HCT116 (cell line): ENCODE results near the gene TCTA. TPM values are rescaled to one million over a fixed set of nuclear protein-coding genes. Genes with fewer than 3 reads are reported as not detected.

Source experiments
- ATAC-seq: fragments of 200-7000 bp; cut with Tn5 transposase; 2 replicates; pipeline ENCODE4 v1.9.1; 2020; ENCODE audit warnings: mild to moderate bottlenecking, moderate library complexity
- BruUV-seq: library from RNA; stranded (reverse); fragments of 400-500 nt; replicated peaks from 2 replicates; lab custom pipeline; 2021; lab: Mats Ljungman, UMichigan
- CTCF ChIA-PET: fragments of 300-600 bp; sonication (Branson Sonifier 250); formaldehyde crosslinking; loops from one replicate; lab custom pipeline; 2021; ENCODE audit warnings: antibody characterized with exemption; lab: Charles Lee
- POLR2A ChIA-PET: fragments of 300-600, 350-600 bp; sonication (Branson Sonifier 250); formaldehyde crosslinking; loops from one replicate; lab custom pipeline; 2021; ENCODE audit warnings: antibody characterized with exemption; lab: Charles Lee
- RAD21 ChIA-PET, 2 experiments: fragments of 300-600 bp; sonication (Branson Sonifier 250); formaldehyde crosslinking; loops; one replicate each; lab custom pipeline; 2023; ENCODE audit warnings: low total read pairs in 2 of 2; ENCODE audit not compliant: uncharacterized antibody in 2 of 2, unreplicated experiment in 2 of 2, low non-redundant PET in 1 of 2; lab: Charles Lee
- DNase-seq: peaks from one replicate; pipeline ENCODE4 v3.0.0-alpha.2; 2010; ENCODE audit warnings: low read depth, low spot score
- H2AFZ ChIP-seq: fragments of 200-600 bp; shearing (Covaris generic), sonication (generic); 2 replicates; pipeline ENCODE4 v1.6.1; 2017; ENCODE audit warnings: low read depth, mixed run types, mixed read lengths, antibody characterized with exemption, low read length; ENCODE audit not compliant: poor library complexity, severe bottlenecking
- H3K27ac ChIP-seq: 2 replicates; pipeline ENCODE4 v1.5.1; 2012; ENCODE audit warnings: low read depth, low read length
- H3K27me3 ChIP-seq: fragments of 200-600 bp; sonication (generic); 2 replicates; pipeline ENCODE4 v1.6.1; 2016; ENCODE audit warnings: mixed run types, low read length, mixed read lengths; ENCODE audit not compliant: insufficient read depth
- H3K36me3 ChIP-seq, 2 experiments: fragments of 200-500 bp in 1 of 2; fragments of 200-600 bp in 1 of 2; sonication (Bioruptor generic) in 1 of 2; sonication (generic) in 1 of 2; 2 replicates each; pipeline versions ENCODE4 v1.5.1 to v1.6.1; 2014 to 2016; ENCODE audit warnings: low read length in 2 of 2, inconsistent platforms in 1 of 2, mixed read lengths in 1 of 2, mixed run types in 1 of 2; ENCODE audit not compliant: insufficient read depth in 2 of 2, control insufficient read depth in 1 of 2
- H3K4me1 ChIP-seq, 2 experiments: fragments of 200-600 bp in 1 of 2; sonication (generic) in 1 of 2; 2 replicates each; pipeline versions ENCODE4 v1.5.1 to v1.6.1; 2012 to 2017; ENCODE audit warnings: low read length in 2 of 2, inconsistent platforms in 1 of 2, mild to moderate bottlenecking in 1 of 2, mixed read lengths in 1 of 2, mixed run types in 1 of 2, moderate library complexity in 1 of 2; ENCODE audit not compliant: insufficient read depth in 2 of 2, control insufficient read depth in 1 of 2
- H3K4me2 ChIP-seq: fragments of 200-600 bp; sonication (generic); 2 replicates; pipeline ENCODE4 v1.6.1; 2017; ENCODE audit warnings: mixed run types, low read length, mixed read lengths
- H3K4me3 ChIP-seq, 2 experiments: fragments of 200-600 bp in 1 of 2; sonication (generic) in 1 of 2; replicated peaks in 1 of 2; 2 replicates each; pipeline ENCODE4 v1.5.1; 2011 to 2016; ENCODE audit warnings: low read length in 2 of 2, control low read depth in 1 of 2, low read depth in 1 of 2, mild to moderate bottlenecking in 1 of 2, mixed read lengths in 1 of 2, mixed run types in 1 of 2
- H3K79me2 ChIP-seq: fragments of 200-600 bp; sonication (generic); 2 replicates; pipeline ENCODE4 v1.6.1; 2017; ENCODE audit warnings: mild to moderate bottlenecking, mixed run types, low read length, moderate library complexity, mixed read lengths; ENCODE audit not compliant: insufficient read depth
- H3K9ac ChIP-seq: fragments of 200-600 bp; sonication (generic); 2 replicates; pipeline ENCODE4 v1.6.1; 2016; ENCODE audit warnings: low read length, mixed read lengths
- H3K9me2 ChIP-seq: fragments of 200-600 bp; sonication (generic), shearing (Covaris generic); 2 replicates; pipeline ENCODE4 v1.6.1; 2017; ENCODE audit warnings: mixed run types, mild to moderate bottlenecking, moderate library complexity; ENCODE audit not compliant: insufficient read depth
- H3K9me3 ChIP-seq, 2 experiments: fragments of 200-500 bp in 1 of 2; fragments of 200-600 bp in 1 of 2; sonication (Bioruptor generic) in 1 of 2; sonication (generic) in 1 of 2; 2 replicates each; pipeline ENCODE4 v1.6.1; 2014 to 2017; ENCODE audit warnings: low read length in 2 of 2, mixed read lengths in 2 of 2, inconsistent platforms in 1 of 2, low read depth in 1 of 2, mild to moderate bottlenecking in 1 of 2, mixed run types in 1 of 2, moderate library complexity in 1 of 2; ENCODE audit not compliant: control insufficient read depth in 1 of 2, insufficient read depth in 1 of 2
- H4K20me1 ChIP-seq: fragments of 200-600 bp; sonication (generic), shearing (Covaris generic); 2 replicates; pipeline ENCODE4 v1.6.1; 2017; ENCODE audit warnings: mixed run types, mild to moderate bottlenecking, moderate library complexity; ENCODE audit not compliant: insufficient read depth
- CBX3 ChIP-seq: IDR thresholded peaks from 2 replicates; pipeline ENCODE4 v1.6.1; 2012; ENCODE audit warnings: low read depth
- CEBPB ChIP-seq: IDR thresholded peaks from 2 replicates; pipeline ENCODE4 v1.6.1; 2012; ENCODE audit warnings: low read depth
- ELF1 ChIP-seq: IDR thresholded peaks from 2 replicates; pipeline ENCODE4 v1.6.1; 2012; ENCODE audit warnings: low read depth, borderline replicate concordance
- EZH2 ChIP-seq: fragments of 200-600 bp; sonication (generic); IDR thresholded peaks from 2 replicates; pipeline ENCODE4 v1.6.1; 2017; ENCODE audit warnings: antibody characterized with exemption, mixed run types
- EZH2phosphoT487 ChIP-seq: fragments of 200-600 bp; IDR thresholded peaks from 2 replicates; pipeline ENCODE4 v1.6.1; 2018; ENCODE audit warnings: antibody characterized with exemption, borderline replicate concordance
- FOSL1 ChIP-seq: IDR thresholded peaks from 2 replicates; pipeline ENCODE4 v1.6.1; 2012; ENCODE audit warnings: low read depth
- JUND ChIP-seq: IDR thresholded peaks from 2 replicates; pipeline ENCODE4 v1.6.1; 2012
- POLR2A ChIP-seq: IDR thresholded peaks from 2 replicates; pipeline ENCODE4 v1.7.0; 2011; ENCODE audit warnings: borderline replicate concordance; ENCODE audit not compliant: insufficient read depth, insufficient read length; ENCODE audit errors: extremely low read depth
- SIN3A ChIP-seq: IDR thresholded peaks from 2 replicates; pipeline ENCODE4 v1.6.1; 2012; ENCODE audit warnings: low read depth
- SRF ChIP-seq: IDR thresholded peaks from 2 replicates; pipeline ENCODE4 v1.6.1; 2012; ENCODE audit warnings: low read depth
- ZFX ChIP-seq: fragments of 450-650 bp; IDR thresholded peaks from 2 replicates; pipeline ENCODE4 v1.6.1; 2017
- ZNF274 ChIP-seq: fragments of 200-500 bp; sonication (Bioruptor generic); IDR thresholded peaks from 2 replicates; pipeline ENCODE4 v1.6.1; 2014; ENCODE audit warnings: mild to moderate bottlenecking, low read depth, low read length, inconsistent platforms
- intact Hi-C: fragments of 100-400 bp; cut with micrococcal nuclease; formaldehyde crosslinking; loops from 2 replicates; pipeline ENCODE4 v1.10.0; 2022
- total RNA-seq: library from RNA; stranded (reverse); gene quantifications from one replicate; pipeline ENCODE4 v1.2.1, GENCODE V29; 2021; ENCODE audit not compliant: unreplicated experiment
- TF ChIP-seq, protein P1 (sequence below), 3 experiments: fragments of 200-600 bp in 1 of 3; sonication (generic) in 1 of 3; IDR thresholded peaks in 2 of 3; conservative IDR thresholded peaks in 1 of 3; 2 replicates each; pipeline ENCODE4 v1.5.1; 2012 to 2017; ENCODE audit warnings: low read depth in 2 of 3, low read length in 2 of 3, antibody characterized with exemption in 1 of 3, borderline replicate concordance in 1 of 3, control low read depth in 1 of 3, mild to moderate bottlenecking in 1 of 3, mixed read lengths in 1 of 3, mixed run types in 1 of 3, moderate library complexity in 1 of 3; ENCODE audit not compliant: insufficient read depth in 1 of 3
- TF ChIP-seq, protein P2 (sequence below): IDR thresholded peaks from 2 replicates; pipeline ENCODE4 v1.6.1; 2011; ENCODE audit warnings: mild to moderate bottlenecking, low read length, moderate library complexity; ENCODE audit not compliant: insufficient replicate concordance; ENCODE audit errors: extremely low read depth
- TF ChIP-seq, protein P3 (sequence below): IDR thresholded peaks from 2 replicates; pipeline ENCODE4 v1.6.1; 2012

The TCTA gene
- total RNA-seq, 1 experiment from 2014 or later, result 11.9 TPM

DNA sequence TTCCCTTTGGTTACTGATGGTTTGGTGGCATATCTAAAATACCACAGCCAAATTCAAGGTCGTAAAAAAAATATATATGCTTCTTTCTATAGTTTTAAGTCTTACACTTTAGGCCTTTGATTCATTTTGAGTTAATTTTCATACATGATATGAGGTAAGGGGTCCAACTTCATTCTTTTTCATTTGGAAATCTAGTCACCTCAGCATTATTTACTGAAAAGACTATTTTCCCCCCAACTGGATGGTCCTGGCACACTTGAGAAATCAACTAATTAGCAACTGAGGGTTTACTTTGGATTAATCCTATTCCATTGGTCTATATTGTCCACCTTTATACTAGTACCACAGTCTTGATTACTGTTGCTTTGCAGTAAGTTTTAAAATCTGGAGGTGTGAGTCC, 26.6 kb upstream of the TCTA start (continued):
- TF ChIP-seq POLR2A, result no peak

DNA sequence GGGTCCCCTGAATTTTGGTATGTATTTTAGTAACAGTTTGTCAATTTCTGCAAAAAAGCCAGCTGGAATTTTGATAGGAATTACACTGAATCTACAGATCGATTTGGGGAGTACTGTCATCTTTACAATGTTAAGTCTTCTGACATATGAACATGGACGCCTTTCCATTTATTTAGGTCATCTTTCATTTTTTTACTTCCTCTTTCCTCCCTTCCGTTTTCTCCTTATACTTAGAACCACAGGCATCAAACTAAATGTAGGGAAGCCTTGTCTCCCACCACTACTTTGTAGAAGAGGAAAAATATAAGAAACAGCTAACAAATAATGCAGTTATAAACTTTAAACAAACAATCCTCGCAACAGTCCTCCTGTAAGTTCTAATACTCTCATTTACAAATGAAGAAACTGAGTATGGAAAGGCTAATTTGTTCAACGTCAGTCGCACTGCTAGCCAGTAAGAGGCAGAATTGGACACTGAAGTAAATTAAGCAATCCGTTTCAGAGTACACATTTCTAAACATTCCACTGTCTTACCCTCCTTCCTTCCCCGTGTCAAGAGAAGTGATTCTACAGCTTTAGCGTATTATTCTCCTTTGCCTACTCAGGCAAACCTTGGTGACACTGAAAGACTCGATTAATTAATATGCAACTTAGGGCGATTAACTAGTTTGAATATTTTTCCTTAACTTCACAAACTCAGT, 26.0 kb upstream of the TCTA start:
- ChIA-PET RAD21 (no interaction called here), CTCF (no interaction called here), POLR2A (no interaction called here)
- Histone ChIP-seq H2AFZ (no peak overlapping the region), H3K27me3 (no peaks in the 10 kb centered on the region), H3K4me2 (no peak overlapping the region), H3K9me2 (no peaks in the 10 kb centered on the region), H3K36me3 (no peaks in the 10 kb centered on the region; a peak in 1 of 4 replicates), H4K20me1 (peaks cover 29% of the 10 kb centered on the region; the same call in 1 of the 2 replicates), H3K4me3 (no peak overlapping the region), H3K79me2 (peaks cover 99% of the 10 kb centered on the region), H3K27ac (no peak overlapping the region), H3K4me1 (peaks cover 0 to 12% of the 10 kb centered on the region in 2 experiments; a peak in 1 of 4 replicates), H3K9me3 (no peaks in the 10 kb centered on the region), H3K9ac (no peak overlapping the region)
- TF ChIP-seq, protein P1, sequence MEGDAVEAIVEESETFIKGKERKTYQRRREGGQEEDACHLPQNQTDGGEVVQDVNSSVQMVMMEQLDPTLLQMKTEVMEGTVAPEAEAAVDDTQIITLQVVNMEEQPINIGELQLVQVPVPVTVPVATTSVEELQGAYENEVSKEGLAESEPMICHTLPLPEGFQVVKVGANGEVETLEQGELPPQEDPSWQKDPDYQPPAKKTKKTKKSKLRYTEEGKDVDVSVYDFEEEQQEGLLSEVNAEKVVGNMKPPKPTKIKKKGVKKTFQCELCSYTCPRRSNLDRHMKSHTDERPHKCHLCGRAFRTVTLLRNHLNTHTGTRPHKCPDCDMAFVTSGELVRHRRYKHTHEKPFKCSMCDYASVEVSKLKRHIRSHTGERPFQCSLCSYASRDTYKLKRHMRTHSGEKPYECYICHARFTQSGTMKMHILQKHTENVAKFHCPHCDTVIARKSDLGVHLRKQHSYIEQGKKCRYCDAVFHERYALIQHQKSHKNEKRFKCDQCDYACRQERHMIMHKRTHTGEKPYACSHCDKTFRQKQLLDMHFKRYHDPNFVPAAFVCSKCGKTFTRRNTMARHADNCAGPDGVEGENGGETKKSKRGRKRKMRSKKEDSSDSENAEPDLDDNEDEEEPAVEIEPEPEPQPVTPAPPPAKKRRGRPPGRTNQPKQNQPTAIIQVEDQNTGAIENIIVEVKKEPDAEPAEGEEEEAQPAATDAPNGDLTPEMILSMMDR (IDR thresholded peaks at IDR 0.05 in 2 of 3, conservative IDR thresholded peaks at IDR 0.05 in 1 of 3; ENCODE audit: borderline replicate concordance in 1 of 3, insufficient read depth in 1 of 3, low read depth in 2 of 3, low read length in 2 of 3), result no peak
- TF ChIP-seq, protein P2, sequence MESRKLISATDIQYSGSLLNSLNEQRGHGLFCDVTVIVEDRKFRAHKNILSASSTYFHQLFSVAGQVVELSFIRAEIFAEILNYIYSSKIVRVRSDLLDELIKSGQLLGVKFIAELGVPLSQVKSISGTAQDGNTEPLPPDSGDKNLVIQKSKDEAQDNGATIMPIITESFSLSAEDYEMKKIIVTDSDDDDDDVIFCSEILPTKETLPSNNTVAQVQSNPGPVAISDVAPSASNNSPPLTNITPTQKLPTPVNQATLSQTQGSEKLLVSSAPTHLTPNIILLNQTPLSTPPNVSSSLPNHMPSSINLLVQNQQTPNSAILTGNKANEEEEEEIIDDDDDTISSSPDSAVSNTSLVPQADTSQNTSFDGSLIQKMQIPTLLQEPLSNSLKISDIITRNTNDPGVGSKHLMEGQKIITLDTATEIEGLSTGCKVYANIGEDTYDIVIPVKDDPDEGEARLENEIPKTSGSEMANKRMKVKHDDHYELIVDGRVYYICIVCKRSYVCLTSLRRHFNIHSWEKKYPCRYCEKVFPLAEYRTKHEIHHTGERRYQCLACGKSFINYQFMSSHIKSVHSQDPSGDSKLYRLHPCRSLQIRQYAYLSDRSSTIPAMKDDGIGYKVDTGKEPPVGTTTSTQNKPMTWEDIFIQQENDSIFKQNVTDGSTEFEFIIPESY, result no peak
- TF ChIP-seq EZH2phosphoT487 (no peak), JUND (no peak), POLR2A (no peak), SIN3A (no peak), EZH2 (no peak), SRF (no peak), ELF1 (no peak), ZFX (no peak), CBX3 (no peak), FOSL1 (no peak), CEBPB (no peak), ZNF274 (no peak)
- TF ChIP-seq, protein P3, sequence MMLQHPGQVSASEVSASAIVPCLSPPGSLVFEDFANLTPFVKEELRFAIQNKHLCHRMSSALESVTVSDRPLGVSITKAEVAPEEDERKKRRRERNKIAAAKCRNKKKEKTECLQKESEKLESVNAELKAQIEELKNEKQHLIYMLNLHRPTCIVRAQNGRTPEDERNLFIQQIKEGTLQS, result no peak
- ATAC-seq (no peak), DNase-seq (no peak)
- no TSS peak for BruUV-seq
- intact Hi-C loops, result no loop called here
